Measurements from ENCODE around the gene PRKG1.

DNA sequence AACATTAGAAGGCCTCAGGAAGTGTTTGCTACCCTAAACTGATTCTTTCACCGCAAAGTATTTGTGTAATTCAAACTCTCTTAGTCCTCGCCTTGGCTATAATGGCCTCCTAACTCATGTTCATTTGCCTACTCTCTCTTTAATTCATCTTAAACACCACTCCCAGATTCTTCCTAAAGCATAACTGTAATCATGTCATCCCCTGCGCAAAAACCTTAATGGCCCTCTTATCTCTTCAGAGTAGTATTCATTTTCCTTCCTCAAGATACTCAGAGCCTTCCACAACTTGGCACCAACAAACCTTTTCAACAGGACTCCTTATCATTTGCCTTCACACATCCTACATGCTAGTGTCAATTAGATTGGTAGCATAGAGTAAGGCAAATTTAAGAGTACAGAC lies 582.2 kb downstream of the PRKG1 start:
- TF ChIP-seq, protein P1, sequence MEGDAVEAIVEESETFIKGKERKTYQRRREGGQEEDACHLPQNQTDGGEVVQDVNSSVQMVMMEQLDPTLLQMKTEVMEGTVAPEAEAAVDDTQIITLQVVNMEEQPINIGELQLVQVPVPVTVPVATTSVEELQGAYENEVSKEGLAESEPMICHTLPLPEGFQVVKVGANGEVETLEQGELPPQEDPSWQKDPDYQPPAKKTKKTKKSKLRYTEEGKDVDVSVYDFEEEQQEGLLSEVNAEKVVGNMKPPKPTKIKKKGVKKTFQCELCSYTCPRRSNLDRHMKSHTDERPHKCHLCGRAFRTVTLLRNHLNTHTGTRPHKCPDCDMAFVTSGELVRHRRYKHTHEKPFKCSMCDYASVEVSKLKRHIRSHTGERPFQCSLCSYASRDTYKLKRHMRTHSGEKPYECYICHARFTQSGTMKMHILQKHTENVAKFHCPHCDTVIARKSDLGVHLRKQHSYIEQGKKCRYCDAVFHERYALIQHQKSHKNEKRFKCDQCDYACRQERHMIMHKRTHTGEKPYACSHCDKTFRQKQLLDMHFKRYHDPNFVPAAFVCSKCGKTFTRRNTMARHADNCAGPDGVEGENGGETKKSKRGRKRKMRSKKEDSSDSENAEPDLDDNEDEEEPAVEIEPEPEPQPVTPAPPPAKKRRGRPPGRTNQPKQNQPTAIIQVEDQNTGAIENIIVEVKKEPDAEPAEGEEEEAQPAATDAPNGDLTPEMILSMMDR (IDR thresholded peaks at IDR 0.05) = no peak
- no peak for TF ChIP-seq POLR2A (IDR thresholded peaks at IDR 0.05)
